GM12801 (cell line): ENCODE results near the gene CDH4.

Experiments
- TF ChIP-seq, protein P1 (sequence below): IDR thresholded peaks from one replicate; pipeline ENCODE4 v1.5.1; 2011; ENCODE audit warnings: control low read depth; ENCODE audit not compliant: insufficient read length; ENCODE audit errors: extremely low read depth

The CDH4 gene

DNA sequence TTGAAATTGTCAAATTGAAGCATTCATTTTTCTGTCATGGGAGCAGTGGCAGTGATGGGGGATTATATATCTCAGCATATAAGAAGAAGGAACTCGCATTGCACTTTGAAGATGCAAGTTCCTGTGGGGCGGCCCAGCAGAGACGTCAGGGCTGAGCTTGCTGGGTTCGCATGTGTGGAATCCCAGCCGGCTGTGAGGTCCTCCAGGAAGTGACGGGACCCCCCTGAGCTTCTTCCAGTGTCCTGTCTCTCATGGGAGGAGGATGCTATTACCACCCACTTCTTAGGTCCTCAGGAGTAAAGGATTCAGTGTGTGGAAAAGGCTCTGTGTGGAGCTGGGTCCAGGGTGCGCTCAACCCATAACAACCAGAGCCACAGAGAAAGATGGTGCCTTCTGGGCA, 201.2 kb downstream of the CDH4 start:
- TF ChIP-seq, protein P1, sequence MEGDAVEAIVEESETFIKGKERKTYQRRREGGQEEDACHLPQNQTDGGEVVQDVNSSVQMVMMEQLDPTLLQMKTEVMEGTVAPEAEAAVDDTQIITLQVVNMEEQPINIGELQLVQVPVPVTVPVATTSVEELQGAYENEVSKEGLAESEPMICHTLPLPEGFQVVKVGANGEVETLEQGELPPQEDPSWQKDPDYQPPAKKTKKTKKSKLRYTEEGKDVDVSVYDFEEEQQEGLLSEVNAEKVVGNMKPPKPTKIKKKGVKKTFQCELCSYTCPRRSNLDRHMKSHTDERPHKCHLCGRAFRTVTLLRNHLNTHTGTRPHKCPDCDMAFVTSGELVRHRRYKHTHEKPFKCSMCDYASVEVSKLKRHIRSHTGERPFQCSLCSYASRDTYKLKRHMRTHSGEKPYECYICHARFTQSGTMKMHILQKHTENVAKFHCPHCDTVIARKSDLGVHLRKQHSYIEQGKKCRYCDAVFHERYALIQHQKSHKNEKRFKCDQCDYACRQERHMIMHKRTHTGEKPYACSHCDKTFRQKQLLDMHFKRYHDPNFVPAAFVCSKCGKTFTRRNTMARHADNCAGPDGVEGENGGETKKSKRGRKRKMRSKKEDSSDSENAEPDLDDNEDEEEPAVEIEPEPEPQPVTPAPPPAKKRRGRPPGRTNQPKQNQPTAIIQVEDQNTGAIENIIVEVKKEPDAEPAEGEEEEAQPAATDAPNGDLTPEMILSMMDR = no peak

DNA sequence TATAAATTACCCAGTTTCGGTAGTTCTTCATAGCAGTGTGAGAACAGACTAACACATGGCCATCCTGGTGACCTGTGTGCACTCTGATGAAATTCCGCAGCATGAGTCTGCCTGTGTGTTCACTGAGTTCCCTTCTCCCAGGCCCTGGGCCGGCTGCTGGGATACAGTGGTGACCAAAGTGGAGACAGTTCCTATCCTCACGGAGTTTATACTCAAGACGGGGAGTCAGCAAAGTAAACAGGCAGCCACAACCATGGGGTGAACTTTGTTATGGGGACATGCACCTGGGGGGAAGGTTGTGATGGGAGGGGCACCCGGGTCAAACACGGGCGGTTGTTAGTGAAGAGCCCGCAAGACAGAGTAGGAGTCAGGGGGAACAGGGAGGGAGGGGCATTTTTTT, 202.0 kb downstream of the CDH4 start:
- TF ChIP-seq, protein P1 = no peak

DNA sequence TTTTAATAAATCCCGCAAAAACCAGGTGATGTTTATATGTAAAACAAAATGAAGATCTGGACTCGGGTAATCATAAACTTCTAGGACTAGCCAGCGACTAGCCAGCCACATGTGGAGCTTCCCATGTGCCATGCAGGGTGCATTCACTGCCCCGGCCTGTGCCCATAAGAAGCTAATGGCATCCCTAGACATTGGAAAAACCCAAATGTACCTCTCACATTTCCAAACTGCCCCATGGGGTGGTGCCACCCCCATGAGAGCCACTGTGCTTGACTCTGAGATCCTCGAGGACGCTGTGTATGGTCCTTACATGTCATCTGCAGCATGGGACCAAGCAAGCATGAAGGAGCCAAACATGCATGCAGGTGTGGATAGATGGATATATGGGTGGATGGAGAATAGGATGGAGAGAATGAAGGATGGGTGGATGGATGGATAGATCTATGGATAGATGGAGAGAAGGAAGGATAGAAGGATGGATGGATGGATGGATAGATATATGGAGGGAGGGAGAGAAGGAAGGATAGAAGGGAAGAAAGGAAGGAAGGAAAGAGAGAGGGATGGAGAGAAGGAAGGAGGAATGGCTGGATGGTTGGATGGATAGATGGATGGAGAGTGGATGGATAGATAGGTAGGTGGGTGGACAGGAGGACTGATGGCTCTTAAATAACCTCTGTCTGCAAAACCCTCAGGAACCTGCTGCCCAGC, 203.6 kb downstream of the CDH4 start:
- TF ChIP-seq, protein P1 = no peak

DNA sequence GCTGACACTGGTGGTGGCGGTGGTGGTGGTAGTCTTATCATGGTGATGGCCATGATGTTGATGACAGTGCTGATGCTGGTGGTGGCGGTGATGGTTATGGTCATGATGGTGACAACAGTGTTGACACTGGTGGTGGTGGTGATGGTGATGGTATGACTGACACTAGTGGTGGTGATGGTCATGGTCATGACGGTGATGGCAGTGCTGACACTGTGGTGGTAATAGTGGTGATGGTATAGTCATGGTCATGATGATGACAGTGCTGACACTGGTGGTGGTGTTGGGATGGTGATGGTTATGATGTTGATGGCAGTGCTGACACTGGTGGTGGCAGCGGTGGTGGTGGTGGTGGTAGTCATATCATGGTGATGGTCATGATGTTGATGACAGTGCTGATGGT, 205.7 kb downstream of the CDH4 start:
- TF ChIP-seq, protein P1 = no peak

DNA sequence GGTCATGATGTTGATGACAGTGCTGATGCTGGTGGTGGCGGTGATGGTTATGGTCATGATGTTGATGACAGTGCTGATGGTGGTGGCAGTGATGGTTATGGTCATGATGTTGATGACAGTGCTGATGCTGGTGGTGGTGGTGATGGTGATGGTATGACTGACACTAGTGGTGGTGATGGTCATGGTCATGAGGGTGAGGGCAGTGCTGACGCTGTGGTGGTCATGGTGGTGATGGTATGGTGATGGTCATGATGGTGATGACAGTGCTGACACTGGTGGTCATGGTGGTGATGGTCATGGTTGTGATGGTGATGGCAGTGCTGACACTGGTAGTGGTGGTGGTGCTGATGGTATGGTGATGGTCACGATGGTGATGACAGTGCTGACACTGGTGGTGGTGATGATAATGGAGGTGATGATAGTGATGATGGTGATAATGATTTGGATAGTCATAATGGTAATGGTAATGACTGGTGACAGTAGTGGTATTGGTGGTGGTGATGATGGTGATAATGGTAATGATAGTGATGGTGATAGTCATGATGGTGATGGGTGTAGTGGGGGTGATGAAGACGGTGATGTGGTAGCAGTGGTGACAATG, 206.2 kb downstream of the CDH4 start:
- TF ChIP-seq, protein P1 = no peak

DNA sequence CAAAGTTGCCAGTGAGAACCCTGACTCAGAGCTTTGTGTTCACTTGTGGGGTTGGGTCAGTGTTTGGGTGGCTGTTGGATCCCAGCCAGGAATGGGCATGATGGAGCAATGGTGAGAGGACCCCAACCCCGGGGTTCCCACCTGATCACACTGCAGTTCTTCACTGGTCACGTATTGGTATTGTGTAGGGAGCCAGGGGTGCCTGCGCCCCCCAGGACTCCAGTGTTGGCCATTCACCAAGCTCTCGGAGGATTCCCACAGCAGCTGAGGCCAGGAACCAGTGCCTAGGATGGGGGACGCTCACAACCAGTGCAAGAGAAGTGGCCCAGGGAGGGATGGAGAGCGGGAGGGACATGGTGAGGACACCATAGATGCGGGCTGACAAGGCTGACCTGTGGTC, 207.2 kb downstream of the CDH4 start:
- TF ChIP-seq, protein P1 = no peak

DNA sequence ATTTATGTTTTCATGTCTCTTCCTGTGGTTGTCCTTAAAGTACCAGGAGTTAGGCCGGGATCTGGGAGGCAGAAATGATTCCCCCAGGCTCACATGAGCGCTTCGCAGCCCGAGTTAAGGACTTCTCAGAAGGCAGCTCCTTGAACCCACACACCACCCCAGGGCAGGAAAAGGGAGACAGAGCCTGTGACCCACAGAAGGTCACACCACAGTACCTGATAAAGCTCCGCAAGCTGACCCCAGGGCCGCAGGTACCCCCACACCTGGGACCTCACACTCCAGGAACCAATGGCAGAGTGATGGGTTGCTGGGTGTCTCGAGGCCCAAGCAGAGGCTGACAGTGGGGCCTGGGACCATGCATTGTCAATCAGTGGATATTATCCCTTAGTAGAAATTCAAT, 207.6 kb downstream of the CDH4 start:
- TF ChIP-seq, protein P1 = no peak
